Lung (tissue), 12 donors: ENCODE data around the gene KIF25. TPM values are rescaled to one million over a fixed set of nuclear protein-coding genes. Genes with fewer than 3 reads are reported as not detected.

Source experiments
- ATAC-seq: fragments of 200-7000 bp; cut with Tn5 transposase; one replicate; pipeline ENCODE4 v1.9.1; 2020; ENCODE audit warnings: moderate number of reproducible peaks; ENCODE audit not compliant: insufficient read depth, low FRiP score
- DNase-seq, 3 donors: peaks; one replicate each; pipeline ENCODE4 v3.0.0-alpha.2; 2013 to 2017
- H3K27ac ChIP-seq, 2 donors: one replicate each; pipeline ENCODE4 v1.5.1; 2013; ENCODE audit warnings: mild to moderate bottlenecking in 2 of 2, moderate library complexity in 2 of 2, control low read depth in 1 of 2, inconsistent platforms in 1 of 2, low read depth in 1 of 2, low read length in 1 of 2
- H3K27me3 ChIP-seq, 3 donors: one replicate each; pipeline ENCODE4 v1.5.1; 2013; ENCODE audit warnings: low read length in 2 of 3; ENCODE audit not compliant: control insufficient read depth in 3 of 3, insufficient read depth in 3 of 3
- H3K36me3 ChIP-seq, 4 donors: one replicate each; pipeline ENCODE4 v1.5.1; 2013; ENCODE audit warnings: low read length in 4 of 4, mild to moderate bottlenecking in 1 of 4, moderate library complexity in 1 of 4; ENCODE audit not compliant: control insufficient read depth in 4 of 4, insufficient read depth in 4 of 4
- H3K4me1 ChIP-seq, 5 donors: one replicate each; pipeline ENCODE4 v1.5.1; 2013; ENCODE audit warnings: low read length in 5 of 5, mild to moderate bottlenecking in 2 of 5, moderate library complexity in 1 of 5; ENCODE audit not compliant: control insufficient read depth in 5 of 5, insufficient read depth in 5 of 5
- H3K4me3 ChIP-seq: one replicate; pipeline ENCODE4 v1.5.1; 2013; ENCODE audit warnings: mild to moderate bottlenecking, control low read depth, moderate library complexity
- H3K9ac ChIP-seq, 2 donors: one replicate each; pipeline ENCODE4 v1.5.1; 2013; ENCODE audit warnings: low read length in 2 of 2, control low read depth in 1 of 2; ENCODE audit not compliant: insufficient read depth in 1 of 2
- H3K9me3 ChIP-seq, 4 donors: one replicate each; pipeline ENCODE4 v1.5.1; 2013; ENCODE audit warnings: low read length in 3 of 4, mild to moderate bottlenecking in 1 of 4, moderate library complexity in 1 of 4; ENCODE audit not compliant: control insufficient read depth in 4 of 4, insufficient read depth in 3 of 4
- WGBS, 2 donors: extraction: QIAGEN DNeasy Blood & Tissue Kit; methylation state at CpG; one replicate each; pipeline ENCODE4 v1.1.7; 2013; 5-methylcytosine and 5-hydroxymethylcytosine counted together
- polyA plus RNA-seq, 2 donors: library from polyadenylated mRNA; stranded (reverse); fragments of 200-250 nt; gene quantifications; one replicate each; pipeline ENCODE4 v1.2.1, GENCODE V29; 2013
- total RNA-seq, 2 donors: library from RNA; depleted of rRNA in 1 of 2; stranded (reverse); fragments of >200 nt in 1 of 2; gene quantifications; one replicate each; pipeline ENCODE4 v1.2.1, GENCODE V29; 2014 to 2021
- TF ChIP-seq, protein P1 (sequence below): IDR thresholded peaks from 2 replicates; pipeline ENCODE4 v1.5.1; 2012; ENCODE audit warnings: mild to moderate bottlenecking; ENCODE audit errors: control extremely low read depth, extremely low read depth
- donor health status: control.
- donor health status: control.
- donor health status: Bipolar disorder and iron deficiency.
- donor health status: healthy.
- donor health status: DM: yes; HTN: yes; CAD: no.

Gene KIF25
- total and polyA plus RNA-seq, 4 donors = 0.24 to 5.3 (median 0.53) TPM

GRCh38 chr6:168091381-168092264 is 94.2 kb downstream of the KIF25 start:
- ATAC-seq (no peak), DNase-seq (no peak)
- H3K4me1 ChIP-seq = peaks cover 0 to 20% (median 7%) of the 10 kb centered on the region in 5 donors
- no peak overlapping the region for H3K4me3 ChIP-seq
- H3K36me3 ChIP-seq = peaks cover 0 to 5% (median 0%) of the 10 kb centered on the region in 4 donors
- peaks cover 0 to 7% (median 0%) of the 10 kb centered on the region in 4 donors for H3K9me3 ChIP-seq
- H3K27me3 ChIP-seq = no peaks in the 10 kb centered on the region
- no peak overlapping the region for H3K27ac ChIP-seq
- whole genome bisulfite sequencing, 2 donors = 92 to 93% methylated on average over 27 to 28 of the region's 28 CpGs
- no peak overlapping the region for H3K9ac ChIP-seq
- TF ChIP-seq, protein P1, sequence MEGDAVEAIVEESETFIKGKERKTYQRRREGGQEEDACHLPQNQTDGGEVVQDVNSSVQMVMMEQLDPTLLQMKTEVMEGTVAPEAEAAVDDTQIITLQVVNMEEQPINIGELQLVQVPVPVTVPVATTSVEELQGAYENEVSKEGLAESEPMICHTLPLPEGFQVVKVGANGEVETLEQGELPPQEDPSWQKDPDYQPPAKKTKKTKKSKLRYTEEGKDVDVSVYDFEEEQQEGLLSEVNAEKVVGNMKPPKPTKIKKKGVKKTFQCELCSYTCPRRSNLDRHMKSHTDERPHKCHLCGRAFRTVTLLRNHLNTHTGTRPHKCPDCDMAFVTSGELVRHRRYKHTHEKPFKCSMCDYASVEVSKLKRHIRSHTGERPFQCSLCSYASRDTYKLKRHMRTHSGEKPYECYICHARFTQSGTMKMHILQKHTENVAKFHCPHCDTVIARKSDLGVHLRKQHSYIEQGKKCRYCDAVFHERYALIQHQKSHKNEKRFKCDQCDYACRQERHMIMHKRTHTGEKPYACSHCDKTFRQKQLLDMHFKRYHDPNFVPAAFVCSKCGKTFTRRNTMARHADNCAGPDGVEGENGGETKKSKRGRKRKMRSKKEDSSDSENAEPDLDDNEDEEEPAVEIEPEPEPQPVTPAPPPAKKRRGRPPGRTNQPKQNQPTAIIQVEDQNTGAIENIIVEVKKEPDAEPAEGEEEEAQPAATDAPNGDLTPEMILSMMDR = no peak

- peaks cover 0 to 10% (median 0%) of the 10 kb centered on the region in 4 donors for H3K9me3 ChIP-seq
- no peak for DNase-seq
- 86 to 87% methylated on average over 8 of the region's 8 CpGs for WGBS, 2 donors
- TF ChIP-seq, protein P1 = no peak
- H3K4me1 ChIP-seq = peaks cover 0 to 17% (median 7%) of the 10 kb centered on the region in 5 donors
- no peak overlapping the region for H3K4me3 ChIP-seq
- no peak overlapping the region for H3K27ac ChIP-seq
- no peak for ATAC-seq
- H3K36me3 ChIP-seq = peaks cover 0 to 5% (median 0%) of the 10 kb centered on the region in 4 donors
- H3K9ac ChIP-seq = no peak overlapping the region
- H3K27me3 ChIP-seq = no peaks in the 10 kb centered on the region
Observed at GRCh38 chr6:168092541-168092940, 95.1 kb downstream of the KIF25 start.

DNA sequence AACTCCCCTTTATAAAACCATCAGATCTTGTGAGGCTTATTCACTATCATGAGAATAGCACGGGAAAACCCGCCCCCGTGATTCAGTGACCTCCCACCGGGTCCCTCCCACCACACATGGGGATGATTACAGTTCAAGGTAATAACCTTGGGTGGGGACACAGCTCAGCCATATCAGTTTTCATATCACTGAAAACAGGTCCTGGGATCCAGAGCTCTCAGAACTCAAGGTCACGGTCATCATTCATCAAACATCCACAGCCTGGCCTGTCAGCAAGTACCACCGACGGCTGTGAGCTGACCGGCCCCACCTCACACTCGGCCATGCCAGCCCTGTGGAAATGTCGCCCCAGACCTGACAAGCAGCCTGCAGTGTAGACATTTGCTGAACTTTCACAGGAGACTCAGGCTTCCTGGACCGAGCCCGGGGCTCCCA is 95.6 kb downstream of the KIF25 start:
- H3K27me3 ChIP-seq = no peaks in the 10 kb centered on the region
- peaks cover 0 to 10% (median 0%) of the 10 kb centered on the region in 4 donors for H3K9me3 ChIP-seq
- 84 to 91% methylated on average over 12 of the region's 12 CpGs for WGBS, 2 donors
- no peak overlapping the region for H3K9ac ChIP-seq
- H3K27ac ChIP-seq = no peak overlapping the region
- ATAC-seq (no peak), DNase-seq (no peak)
- peaks cover 0 to 11% (median 7%) of the 10 kb centered on the region in 5 donors for H3K4me1 ChIP-seq
- TF ChIP-seq, protein P1 = no peak
- peaks cover 0 to 5% (median 0%) of the 10 kb centered on the region in 4 donors for H3K36me3 ChIP-seq
- no peak overlapping the region for H3K4me3 ChIP-seq
